ENCODE data around the gene LIPC. TPM values are rescaled to one million over a fixed set of nuclear protein-coding genes. Genes with fewer than 3 reads are reported as not detected.

The LIPC gene
- total RNA-seq, 1 experiment from 2014 or later, result not detected

DNA sequence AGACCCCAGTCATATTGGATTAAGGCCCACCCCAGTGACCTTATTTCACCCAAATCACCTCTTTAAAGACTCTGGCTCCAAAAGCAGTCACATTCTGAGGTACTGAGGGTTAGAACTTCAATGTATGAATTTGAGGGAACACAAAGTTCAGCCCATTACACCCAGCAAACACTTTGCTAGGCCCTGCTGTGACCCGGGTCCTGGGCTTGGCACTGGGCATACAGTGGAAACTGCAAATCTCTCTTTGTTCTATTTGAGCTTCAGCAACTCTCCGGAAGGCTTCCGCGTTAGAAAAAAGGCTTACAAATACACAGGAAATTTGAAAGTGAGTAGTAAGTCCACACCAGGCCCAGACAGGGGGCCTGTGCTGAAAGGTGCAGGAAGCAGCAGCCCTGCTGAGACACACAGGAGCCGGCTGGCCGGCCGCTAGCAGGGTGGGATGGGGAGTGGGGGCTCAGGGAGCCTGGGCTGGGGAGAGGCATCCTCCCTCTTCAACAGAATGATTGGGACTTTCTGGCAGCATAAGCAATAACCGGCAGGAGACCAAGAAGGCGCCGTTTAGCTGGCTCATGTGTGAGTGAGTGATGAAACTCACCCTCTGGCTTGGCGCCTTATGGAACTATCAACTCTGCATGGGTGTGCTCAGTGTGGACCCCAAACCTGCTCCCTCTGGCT lies 13.0 kb downstream of the LIPC start:
- Histone ChIP-seq H3K4me3 (ENCODE audit: low read depth, low read length, poor library complexity, severe bottlenecking) (no peak overlapping the region), H3K36me3 (ENCODE audit: insufficient read depth, low read length, poor library complexity, severe bottlenecking) (no peaks in the 10 kb centered on the region), H3K27me3 (replicated peaks; ENCODE audit: insufficient read depth, low read depth, low read length, poor library complexity) (no peaks in the 10 kb centered on the region), H3K9me3 (ENCODE audit: low read depth, low read length, poor library complexity, severe bottlenecking) (no peaks in the 10 kb centered on the region), H3K27ac (ENCODE audit: low read depth, low read length, poor library complexity, severe bottlenecking) (no peak overlapping the region), H3K4me1 (ENCODE audit: insufficient read depth, low read length, poor library complexity, severe bottlenecking) (no peaks in the 10 kb centered on the region)
- TF ChIP-seq EZH2 (IDR thresholded peaks at IDR 0.05; ENCODE audit: borderline replicate concordance, low read depth, low read length, poor library complexity, severe bottlenecking) (no peak), CTCF (conservative IDR thresholded peaks at IDR 0.05; ENCODE audit: low read depth, low read length) (no peak)
- CTCF ChIA-PET, result no interaction called here
- POLR2A ChIA-PET (ENCODE audit: low non-redundant PET), result no interaction called here
- intact Hi-C loops (cut with micrococcal nuclease; ENCODE audit: unreplicated experiment), result no loop called here
- no TSS peak for BruUV-seq (replicated peaks)
- DNase-seq (ENCODE audit: low spot score), result no peak

GRCh38 chr15:58445865-58446264 lies 14.1 kb downstream of the LIPC start:
- no TSS peak for BruUV-seq (replicated peaks)
- Histone ChIP-seq H3K4me1 (ENCODE audit: insufficient read depth, low read length, poor library complexity, severe bottlenecking) (no peaks in the 10 kb centered on the region), H3K4me3 (ENCODE audit: low read depth, low read length, poor library complexity, severe bottlenecking) (no peak overlapping the region), H3K27ac (ENCODE audit: low read depth, low read length, poor library complexity, severe bottlenecking) (no peak overlapping the region), H3K27me3 (replicated peaks; ENCODE audit: insufficient read depth, low read depth, low read length, poor library complexity) (no peaks in the 10 kb centered on the region), H3K9me3 (ENCODE audit: low read depth, low read length, poor library complexity, severe bottlenecking) (no peaks in the 10 kb centered on the region), H3K36me3 (ENCODE audit: insufficient read depth, low read length, poor library complexity, severe bottlenecking) (no peaks in the 10 kb centered on the region)
- CTCF ChIA-PET, result no interaction called here
- POLR2A ChIA-PET (ENCODE audit: low non-redundant PET), result no interaction called here
- no peak for DNase-seq (ENCODE audit: low spot score)
- intact Hi-C loops (cut with micrococcal nuclease; ENCODE audit: unreplicated experiment), result no loop called here
- no peak for TF ChIP-seq EZH2 (IDR thresholded peaks at IDR 0.05; ENCODE audit: borderline replicate concordance, low read depth, low read length, poor library complexity, severe bottlenecking)
- no peak for TF ChIP-seq CTCF (conservative IDR thresholded peaks at IDR 0.05; ENCODE audit: low read depth, low read length)

- intact Hi-C loops (cut with micrococcal nuclease; ENCODE audit: unreplicated experiment), result no loop called here
- POLR2A ChIA-PET (ENCODE audit: low non-redundant PET), result no interaction called here
- no peak for TF ChIP-seq CTCF (conservative IDR thresholded peaks at IDR 0.05; ENCODE audit: low read depth, low read length)
- no peak for TF ChIP-seq EZH2 (IDR thresholded peaks at IDR 0.05; ENCODE audit: borderline replicate concordance, low read depth, low read length, poor library complexity, severe bottlenecking)
- Histone ChIP-seq H3K27ac (ENCODE audit: low read depth, low read length, poor library complexity, severe bottlenecking) (no peak overlapping the region), H3K4me3 (ENCODE audit: low read depth, low read length, poor library complexity, severe bottlenecking) (no peak overlapping the region), H3K9me3 (ENCODE audit: low read depth, low read length, poor library complexity, severe bottlenecking) (no peaks in the 10 kb centered on the region), H3K27me3 (replicated peaks; ENCODE audit: insufficient read depth, low read depth, low read length, poor library complexity) (no peaks in the 10 kb centered on the region), H3K4me1 (ENCODE audit: insufficient read depth, low read length, poor library complexity, severe bottlenecking) (no peaks in the 10 kb centered on the region), H3K36me3 (ENCODE audit: insufficient read depth, low read length, poor library complexity, severe bottlenecking) (no peaks in the 10 kb centered on the region)
- CTCF ChIA-PET, result no interaction called here
- no peak for DNase-seq (ENCODE audit: low spot score)
- BruUV-seq (replicated peaks), result no TSS peak
These were observed 14.7 kb downstream of the LIPC start for GRCh38 chr15:58446521-58446920.

Data from A673 (cell line).